ENCODE measurements around the gene ALCAM.

GRCh38 chr3:105399611-105400010 is 32.9 kb downstream of the ALCAM start:
- TF ChIP-seq, protein P1, sequence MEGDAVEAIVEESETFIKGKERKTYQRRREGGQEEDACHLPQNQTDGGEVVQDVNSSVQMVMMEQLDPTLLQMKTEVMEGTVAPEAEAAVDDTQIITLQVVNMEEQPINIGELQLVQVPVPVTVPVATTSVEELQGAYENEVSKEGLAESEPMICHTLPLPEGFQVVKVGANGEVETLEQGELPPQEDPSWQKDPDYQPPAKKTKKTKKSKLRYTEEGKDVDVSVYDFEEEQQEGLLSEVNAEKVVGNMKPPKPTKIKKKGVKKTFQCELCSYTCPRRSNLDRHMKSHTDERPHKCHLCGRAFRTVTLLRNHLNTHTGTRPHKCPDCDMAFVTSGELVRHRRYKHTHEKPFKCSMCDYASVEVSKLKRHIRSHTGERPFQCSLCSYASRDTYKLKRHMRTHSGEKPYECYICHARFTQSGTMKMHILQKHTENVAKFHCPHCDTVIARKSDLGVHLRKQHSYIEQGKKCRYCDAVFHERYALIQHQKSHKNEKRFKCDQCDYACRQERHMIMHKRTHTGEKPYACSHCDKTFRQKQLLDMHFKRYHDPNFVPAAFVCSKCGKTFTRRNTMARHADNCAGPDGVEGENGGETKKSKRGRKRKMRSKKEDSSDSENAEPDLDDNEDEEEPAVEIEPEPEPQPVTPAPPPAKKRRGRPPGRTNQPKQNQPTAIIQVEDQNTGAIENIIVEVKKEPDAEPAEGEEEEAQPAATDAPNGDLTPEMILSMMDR (IDR thresholded peaks at IDR 0.05): no peak
- TF ChIP-seq POLR2AphosphoS5 (IDR thresholded peaks at IDR 0.05) (no peak), POLR2A (IDR thresholded peaks at IDR 0.05) (no peak)
